ENCODE results near the gene ELAPOR1.

The ELAPOR1 gene

GRCh38 chr1:109111386-109112055, 2.4 kb upstream of the ELAPOR1 start:
- H2AFZ ChIP-seq (ENCODE audit: low read length), result no peak overlapping the region
- no peaks in the 10 kb centered on the region for H3K27me3 ChIP-seq (ENCODE audit: insufficient read depth, low read length)
- H3K4me2 ChIP-seq (ENCODE audit: low read length), result no peak overlapping the region
- no peaks in the 10 kb centered on the region for H3F3A ChIP-seq (ENCODE audit: insufficient read depth, low read length)
- TF ChIP-seq, protein P1, sequence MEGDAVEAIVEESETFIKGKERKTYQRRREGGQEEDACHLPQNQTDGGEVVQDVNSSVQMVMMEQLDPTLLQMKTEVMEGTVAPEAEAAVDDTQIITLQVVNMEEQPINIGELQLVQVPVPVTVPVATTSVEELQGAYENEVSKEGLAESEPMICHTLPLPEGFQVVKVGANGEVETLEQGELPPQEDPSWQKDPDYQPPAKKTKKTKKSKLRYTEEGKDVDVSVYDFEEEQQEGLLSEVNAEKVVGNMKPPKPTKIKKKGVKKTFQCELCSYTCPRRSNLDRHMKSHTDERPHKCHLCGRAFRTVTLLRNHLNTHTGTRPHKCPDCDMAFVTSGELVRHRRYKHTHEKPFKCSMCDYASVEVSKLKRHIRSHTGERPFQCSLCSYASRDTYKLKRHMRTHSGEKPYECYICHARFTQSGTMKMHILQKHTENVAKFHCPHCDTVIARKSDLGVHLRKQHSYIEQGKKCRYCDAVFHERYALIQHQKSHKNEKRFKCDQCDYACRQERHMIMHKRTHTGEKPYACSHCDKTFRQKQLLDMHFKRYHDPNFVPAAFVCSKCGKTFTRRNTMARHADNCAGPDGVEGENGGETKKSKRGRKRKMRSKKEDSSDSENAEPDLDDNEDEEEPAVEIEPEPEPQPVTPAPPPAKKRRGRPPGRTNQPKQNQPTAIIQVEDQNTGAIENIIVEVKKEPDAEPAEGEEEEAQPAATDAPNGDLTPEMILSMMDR (IDR thresholded peaks at IDR 0.05; ENCODE audit: low read length), result no peak
- TF ChIP-seq EZH2 (IDR thresholded peaks at IDR 0.05; ENCODE audit: borderline replicate concordance, low read length), result no peak
- H3K9me3 ChIP-seq (ENCODE audit: low read length), result no peaks in the 10 kb centered on the region
- peaks cover 11% of the 10 kb centered on the region; the same call in 1 of the 2 replicates for H3K79me2 ChIP-seq (ENCODE audit: insufficient read depth, low read length)
- no peak overlapping the region for H3K9ac ChIP-seq (ENCODE audit: low read length)
- H3K4me1 ChIP-seq (ENCODE audit: insufficient read depth, low read length, severe bottlenecking), result peaks cover 42% of the 10 kb centered on the region
- H3K36me3 ChIP-seq (ENCODE audit: insufficient read depth, low read length), result no peaks in the 10 kb centered on the region
- no peaks in the 10 kb centered on the region for H3K9me2 ChIP-seq (ENCODE audit: low read depth, low read length)
- no peak overlapping the region for H3K27ac ChIP-seq (ENCODE audit: low read depth, low read length, poor library complexity, severe bottlenecking)
- no peaks in the 10 kb centered on the region for H4K20me1 ChIP-seq (ENCODE audit: insufficient read depth, low read length)
- no peak overlapping the region for H3K4me3 ChIP-seq (ENCODE audit: low read depth, low read length, poor library complexity, severe bottlenecking)

DNA sequence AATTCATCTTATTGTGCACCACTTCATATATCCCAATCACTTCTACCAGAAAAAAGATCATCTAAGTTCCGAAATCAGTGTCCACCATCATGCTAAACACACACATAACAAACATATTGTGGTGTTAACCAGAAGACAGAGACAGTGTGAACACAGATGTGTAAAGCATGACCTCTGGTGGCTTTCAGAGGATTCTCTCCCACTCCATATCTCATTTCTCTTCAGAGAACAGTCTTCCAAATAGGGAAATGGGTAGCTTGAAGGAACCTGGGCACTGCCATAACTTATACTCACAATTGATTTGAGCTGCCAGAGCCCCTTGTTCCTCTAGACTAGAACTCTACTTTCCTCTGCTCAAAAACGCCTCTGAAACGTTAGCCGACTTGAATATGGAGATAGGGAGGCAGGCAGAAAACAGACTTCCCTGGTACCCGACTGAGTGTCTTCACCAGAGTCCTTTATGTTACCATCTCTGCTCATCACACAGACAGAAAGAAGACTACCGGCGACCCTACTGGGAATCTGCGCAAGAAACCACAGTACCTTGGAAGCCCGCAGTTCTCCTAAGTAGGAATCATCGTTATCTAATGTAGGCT, 1.8 kb upstream of the ELAPOR1 start:
- H3K9ac ChIP-seq (ENCODE audit: low read length), result no peak overlapping the region
- H3K27me3 ChIP-seq (ENCODE audit: insufficient read depth, low read length), result no peaks in the 10 kb centered on the region
- H3F3A ChIP-seq (ENCODE audit: insufficient read depth, low read length), result no peaks in the 10 kb centered on the region
- no peaks in the 10 kb centered on the region for H3K36me3 ChIP-seq (ENCODE audit: insufficient read depth, low read length)
- peak overlapping the region; percentile 79 for H3K4me3 ChIP-seq (ENCODE audit: low read depth, low read length, poor library complexity, severe bottlenecking)
- H2AFZ ChIP-seq (ENCODE audit: low read length), result no peak overlapping the region
- H3K79me2 ChIP-seq (ENCODE audit: insufficient read depth, low read length), result peaks cover 11% of the 10 kb centered on the region; the same call in 1 of the 2 replicates
- H3K9me3 ChIP-seq (ENCODE audit: low read length), result no peaks in the 10 kb centered on the region
- TF ChIP-seq, protein P1 (IDR thresholded peaks at IDR 0.05; ENCODE audit: low read length), result peak; percentile 63
- TF ChIP-seq EZH2 (IDR thresholded peaks at IDR 0.05; ENCODE audit: borderline replicate concordance, low read length), result no peak
- H3K4me2 ChIP-seq (ENCODE audit: low read length), result peak overlapping the region; percentile 84
- H4K20me1 ChIP-seq (ENCODE audit: insufficient read depth, low read length), result no peaks in the 10 kb centered on the region
- H3K9me2 ChIP-seq (ENCODE audit: low read depth, low read length), result no peaks in the 10 kb centered on the region
- H3K4me1 ChIP-seq (ENCODE audit: insufficient read depth, low read length, severe bottlenecking), result peaks cover 48% of the 10 kb centered on the region
- H3K27ac ChIP-seq (ENCODE audit: low read depth, low read length, poor library complexity, severe bottlenecking), result no peak overlapping the region

DNA sequence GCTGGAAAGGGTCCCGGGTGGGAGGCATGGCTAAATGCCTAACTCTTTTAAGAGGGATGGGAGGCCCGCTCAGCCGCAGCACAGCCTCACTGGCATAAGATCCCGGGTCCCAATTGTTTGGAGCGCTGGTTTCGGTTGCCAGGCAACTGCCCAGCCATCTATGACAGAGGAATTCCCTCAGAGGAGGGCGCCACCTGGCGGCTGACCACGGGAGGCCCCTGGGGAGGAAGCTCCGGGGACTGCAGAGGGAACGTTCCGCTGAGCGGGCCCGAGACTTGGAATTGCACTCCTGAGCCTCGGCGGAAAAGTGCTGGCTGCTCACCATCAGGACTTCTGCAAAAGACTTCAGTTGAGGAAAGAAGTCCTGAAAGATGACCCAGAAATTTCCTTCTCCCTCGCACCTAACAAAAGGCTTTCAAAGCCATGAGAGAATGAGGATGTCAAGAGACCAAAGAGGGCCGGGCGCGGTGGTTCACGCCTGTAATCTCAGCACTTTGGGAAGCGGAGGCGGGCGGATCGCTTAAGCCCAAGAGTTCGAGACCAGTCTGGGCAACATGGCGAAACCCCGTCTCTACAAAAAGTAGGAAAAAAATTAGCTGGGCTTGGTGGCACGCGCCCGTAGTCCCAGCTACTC, 1.1 kb upstream of the ELAPOR1 start:
- Histone ChIP-seq H3K27ac (ENCODE audit: low read depth, low read length, poor library complexity, severe bottlenecking) (peak overlapping the region; percentile 8), H3K27me3 (ENCODE audit: insufficient read depth, low read length) (no peaks in the 10 kb centered on the region), H3K9me3 (ENCODE audit: low read length) (no peaks in the 10 kb centered on the region), H3K36me3 (ENCODE audit: insufficient read depth, low read length) (no peaks in the 10 kb centered on the region), H3K9ac (ENCODE audit: low read length) (no peak overlapping the region; the same call in 1 of the 2 replicates), H3K79me2 (ENCODE audit: insufficient read depth, low read length) (peaks cover 11% of the 10 kb centered on the region; the same call in 1 of the 2 replicates), H3K4me1 (ENCODE audit: insufficient read depth, low read length, severe bottlenecking) (peaks cover 53% of the 10 kb centered on the region), H3K9me2 (ENCODE audit: low read depth, low read length) (no peaks in the 10 kb centered on the region), H3F3A (ENCODE audit: insufficient read depth, low read length) (no peaks in the 10 kb centered on the region), H3K4me2 (ENCODE audit: low read length) (peak overlapping the region; percentile 84), H4K20me1 (ENCODE audit: insufficient read depth, low read length) (no peaks in the 10 kb centered on the region), H2AFZ (ENCODE audit: low read length) (no peak overlapping the region), H3K4me3 (ENCODE audit: low read depth, low read length, poor library complexity, severe bottlenecking) (peak overlapping the region; percentile 79)
- TF ChIP-seq, protein P1 (IDR thresholded peaks at IDR 0.05; ENCODE audit: low read length), result peak; percentile 94
- no peak for TF ChIP-seq EZH2 (IDR thresholded peaks at IDR 0.05; ENCODE audit: borderline replicate concordance, low read length)
